Activated naive CD4-positive, alpha-beta T cell (primary cell): ENCODE results near the gene HOXD10.

ENCODE experiments used
- DNase-seq, 4 experiments: peaks; one replicate each; lab custom pipeline; 2025; lab: John Stamatoyannopoulos, UW

The HOXD10 gene

DNA sequence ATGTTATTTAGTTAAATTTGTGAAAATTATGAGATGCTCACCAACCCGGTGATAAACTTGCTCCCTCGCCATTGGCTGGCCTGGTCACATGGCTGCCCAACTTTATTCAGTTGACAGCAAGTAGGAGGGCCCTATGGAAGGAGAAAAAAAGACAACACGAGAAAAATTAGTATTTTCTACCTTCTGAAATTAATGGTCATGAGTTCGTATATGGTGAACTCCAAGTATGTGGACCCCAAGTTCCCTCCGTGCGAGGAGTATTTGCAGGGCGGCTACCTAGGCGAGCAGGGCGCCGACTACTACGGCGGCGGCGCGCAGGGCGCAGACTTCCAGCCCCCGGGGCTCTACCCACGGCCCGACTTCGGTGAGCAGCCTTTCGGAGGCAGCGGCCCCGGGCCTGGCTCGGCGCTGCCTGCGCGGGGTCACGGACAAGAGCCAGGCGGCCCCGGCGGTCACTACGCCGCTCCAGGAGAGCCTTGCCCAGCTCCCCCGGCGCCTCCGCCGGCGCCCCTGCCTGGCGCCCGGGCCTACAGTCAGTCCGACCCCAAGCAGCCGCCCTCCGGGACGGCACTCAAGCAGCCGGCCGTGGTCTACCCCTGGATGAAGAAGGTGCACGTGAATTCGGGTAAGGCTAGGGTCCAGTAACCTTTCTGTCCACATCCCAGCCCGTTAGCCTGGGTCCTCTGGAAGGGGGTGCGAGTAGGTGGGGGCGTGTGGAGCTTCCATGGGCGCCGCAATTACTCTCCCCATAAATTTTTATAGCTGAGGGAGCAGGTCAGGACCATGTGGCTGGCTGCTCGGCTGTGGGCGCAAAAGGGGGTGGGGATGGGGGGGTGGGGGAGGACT is 35.1 kb downstream of the HOXD10 start, which contains the start of gene HOXD4:
TSS of gene HOXD4 (plus strand) at position 109 of the 846 bp plus-strand sequence. CDS start at position 193, 84 bp downstream.
- no peak for DNase-seq

DNA sequence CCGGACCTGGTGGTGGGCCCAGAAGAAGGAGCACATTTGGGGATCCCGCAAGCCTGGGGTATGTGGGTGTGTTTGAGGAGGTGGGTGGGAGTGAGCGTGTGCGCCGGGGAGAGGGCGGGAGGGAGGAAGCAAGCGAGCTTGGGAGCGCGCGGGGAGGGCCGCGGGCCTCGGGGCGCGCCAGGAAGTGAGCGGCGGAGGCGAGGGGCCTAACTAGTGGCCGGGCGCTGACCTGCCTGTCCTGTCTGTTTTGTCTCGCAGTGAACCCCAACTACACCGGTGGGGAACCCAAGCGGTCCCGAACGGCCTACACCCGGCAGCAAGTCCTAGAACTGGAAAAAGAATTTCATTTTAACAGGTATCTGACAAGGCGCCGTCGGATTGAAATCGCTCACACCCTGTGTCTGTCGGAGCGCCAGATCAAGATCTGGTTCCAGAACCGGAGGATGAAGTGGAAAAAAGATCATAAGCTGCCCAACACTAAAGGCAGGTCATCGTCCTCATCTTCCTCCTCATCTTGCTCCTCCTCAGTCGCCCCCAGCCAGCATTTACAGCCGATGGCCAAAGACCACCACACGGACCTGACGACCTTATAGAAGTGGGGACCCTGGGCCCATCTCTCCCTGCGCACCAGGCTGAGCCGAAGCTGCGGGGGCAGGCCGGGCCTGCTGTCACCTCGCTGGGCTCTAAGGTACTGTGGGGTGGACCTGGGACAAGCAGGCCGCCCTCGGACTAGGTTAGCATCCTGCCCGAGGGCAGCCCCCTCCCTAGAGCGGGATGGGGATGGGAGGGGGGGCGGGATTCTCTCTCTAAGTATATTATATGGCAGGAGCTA is 36.0 kb downstream of the HOXD10 start:
- DNase-seq: no peak

DNA sequence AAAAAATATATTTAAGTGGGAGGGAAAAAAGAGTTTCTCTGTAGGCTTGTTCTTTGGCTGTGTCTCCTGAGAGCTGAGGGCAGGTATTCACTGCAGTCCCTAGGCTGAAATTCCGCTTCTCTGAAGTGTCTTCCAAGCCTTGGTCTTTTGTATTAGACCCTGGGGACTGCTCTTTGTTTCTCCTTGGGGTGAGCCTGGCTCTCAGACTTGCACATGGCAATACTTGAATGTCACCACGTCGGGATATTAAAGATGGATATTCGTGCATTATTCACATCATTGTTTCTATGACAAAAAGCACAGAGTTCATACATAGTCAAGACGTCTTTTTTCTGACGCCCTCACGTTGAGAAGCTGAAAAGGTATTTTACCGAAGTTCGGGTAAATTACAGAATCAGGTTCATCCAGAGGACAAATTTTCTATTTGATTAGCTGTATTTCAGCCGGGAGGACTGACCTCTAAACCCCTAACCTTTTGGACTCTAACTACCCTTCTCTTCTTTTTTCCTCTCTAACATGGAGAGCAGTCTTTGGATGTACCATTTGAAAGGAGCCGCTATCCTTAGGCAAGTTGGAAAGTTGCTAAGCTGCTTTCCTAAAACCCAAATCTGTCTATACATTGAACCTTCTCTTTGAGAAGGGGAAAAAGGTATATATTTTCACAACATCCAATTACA is 38.1 kb downstream of the HOXD10 start:
- DNase-seq: no peak

DNA sequence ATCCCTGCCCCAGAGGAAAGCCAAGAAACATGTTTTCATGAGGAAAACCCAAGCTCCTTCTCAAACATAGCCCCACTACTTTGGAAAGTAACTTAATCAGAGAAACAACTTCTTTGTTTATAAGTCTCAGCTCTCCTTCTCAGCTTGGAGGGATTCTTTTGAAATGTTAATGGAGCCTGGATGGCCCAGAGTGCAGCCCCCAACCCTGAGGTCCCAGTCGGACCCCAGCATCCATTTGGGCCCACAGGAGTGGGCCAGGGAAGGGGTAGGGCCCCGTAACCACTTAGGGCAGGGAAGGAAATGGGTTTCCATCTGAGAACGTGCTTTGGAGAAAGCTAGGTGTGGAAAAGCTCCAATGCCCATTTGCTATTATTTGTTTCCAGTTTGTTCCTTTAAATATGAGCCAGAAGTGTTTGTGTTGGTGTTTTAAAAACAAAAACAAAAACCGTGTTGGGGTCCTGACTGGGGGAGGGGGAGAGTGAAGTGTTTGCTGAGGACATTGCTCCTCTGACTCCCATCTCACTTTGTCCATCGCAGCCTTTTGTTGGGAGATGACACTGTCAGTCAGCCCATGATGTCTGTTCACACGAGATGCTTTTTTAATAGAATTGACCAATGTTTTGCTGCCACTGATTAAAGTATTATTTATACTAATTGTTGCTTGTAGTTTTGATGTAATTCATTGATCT is 38.9 kb downstream of the HOXD10 start:
- DNase-seq: no peak

DNA sequence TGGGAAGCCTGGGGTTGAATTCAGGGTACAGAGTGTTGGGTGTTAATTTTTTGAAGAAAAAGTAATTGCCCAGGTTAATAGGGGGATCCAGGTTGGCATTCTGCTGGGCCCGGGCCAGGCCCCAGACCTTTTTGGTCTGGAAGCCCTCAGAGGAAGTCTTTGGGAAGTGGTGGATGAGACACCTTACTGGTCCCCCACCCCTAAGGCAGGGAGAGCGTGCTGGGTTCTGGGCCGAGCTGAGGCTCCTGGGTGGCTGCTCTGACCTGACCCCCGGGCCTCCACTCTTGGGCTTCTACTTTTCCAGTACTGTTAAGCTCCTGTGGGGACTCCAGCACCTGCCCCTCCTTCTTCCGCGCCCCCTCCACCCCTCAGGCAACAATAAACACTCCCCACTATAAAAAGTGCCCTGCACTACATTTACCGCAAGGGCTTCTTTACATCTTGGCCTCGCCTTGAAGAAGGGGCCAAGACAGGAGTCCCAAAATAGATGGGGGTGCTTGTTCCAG is 39.8 kb downstream of the HOXD10 start:
- no peak for DNase-seq

DNA sequence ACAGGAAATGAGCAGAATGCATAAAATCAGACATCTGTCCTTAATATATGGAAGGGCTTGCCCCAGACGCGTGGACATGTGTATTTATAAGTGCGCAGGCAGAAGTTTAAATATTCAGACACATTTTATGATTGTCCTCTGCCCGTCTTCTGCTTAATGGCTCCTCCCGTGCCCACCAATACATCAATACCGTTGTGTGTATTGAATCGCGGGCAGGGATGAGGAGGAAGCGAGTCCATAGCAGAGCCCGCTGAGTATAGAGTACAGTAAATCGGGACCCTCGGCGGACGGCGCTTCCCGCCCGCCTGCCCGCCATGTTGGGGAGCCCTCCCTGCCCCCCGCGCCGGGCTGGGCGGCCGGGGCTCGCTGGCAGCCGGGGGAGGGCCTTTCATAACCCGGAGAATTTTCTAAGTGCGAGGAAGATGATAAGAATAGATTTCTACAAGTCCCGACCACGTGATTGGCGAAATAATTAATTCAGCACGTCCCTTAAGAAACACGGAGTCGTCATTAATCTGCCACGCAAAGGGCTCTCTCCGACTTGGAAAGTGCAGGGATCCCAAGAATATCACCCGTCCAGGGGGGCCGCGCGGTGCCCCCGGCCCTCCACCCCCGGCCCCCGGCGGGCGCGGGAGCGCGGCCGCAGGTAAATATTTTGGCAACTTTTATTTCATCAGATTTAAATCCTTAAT is 40.4 kb downstream of the HOXD10 start, which contains the start of gene HOXD3:
TSS of gene HOXD3 (plus strand) at position 501 of the 692 bp plus-strand sequence. CDS start 11,808 bp downstream, outside the sequence.
- DNase-seq: no peak

DNA sequence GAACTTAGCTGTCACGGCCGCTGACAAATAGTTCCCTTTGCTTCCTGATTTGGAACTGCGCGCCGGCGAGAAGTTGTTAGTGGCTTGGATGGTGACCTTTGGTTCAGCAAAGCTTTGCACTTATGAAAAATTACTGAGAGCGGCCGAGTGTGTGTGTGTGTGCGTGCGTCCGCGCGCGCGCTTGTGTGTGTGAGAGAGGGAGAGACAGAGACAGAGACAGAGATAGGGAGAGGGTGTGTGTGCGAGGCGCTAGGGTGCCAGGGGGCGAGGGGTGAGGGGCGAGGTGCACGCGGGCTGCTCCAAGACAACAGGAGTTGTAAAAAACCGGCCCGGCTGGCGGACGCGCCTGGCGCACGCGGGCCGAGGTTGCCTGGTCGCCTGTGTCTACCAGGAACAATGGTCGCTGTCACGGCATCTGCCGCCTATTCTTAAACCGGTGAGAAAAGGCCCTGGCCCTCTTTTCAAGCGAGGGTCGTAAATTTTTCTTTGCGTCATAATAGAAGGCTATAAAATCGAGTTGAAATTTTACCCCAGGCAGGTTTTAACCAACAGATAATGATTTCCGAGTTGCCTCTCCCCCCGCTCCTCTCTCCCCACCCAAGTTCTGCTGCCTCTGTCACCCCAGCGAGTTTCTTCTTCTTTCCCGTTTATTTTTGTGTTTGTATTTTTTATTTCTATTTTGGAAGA is 41.1 kb downstream of the HOXD10 start:
- no peak for DNase-seq

DNA sequence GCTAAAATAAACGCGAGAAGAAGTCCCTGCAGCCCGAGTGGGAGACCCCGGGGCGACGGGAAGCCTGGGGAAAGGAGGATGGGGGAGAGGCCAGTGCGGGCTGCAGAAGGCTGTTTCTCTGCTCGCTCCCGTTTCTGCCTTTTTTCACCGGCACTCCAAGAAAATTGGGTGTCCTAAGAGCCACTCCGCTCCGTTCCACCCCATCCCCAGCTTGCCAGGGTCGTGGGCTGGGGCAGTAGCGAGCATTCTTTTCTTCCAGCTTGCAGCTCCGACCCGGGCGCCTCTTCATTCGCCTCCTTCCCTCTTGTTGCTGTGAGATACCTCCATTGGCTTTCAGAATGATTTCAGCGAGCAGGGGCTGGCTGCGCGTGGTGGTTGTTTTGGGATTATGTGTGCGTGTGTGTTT is 41.6 kb downstream of the HOXD10 start:
- no peak for DNase-seq

DNA sequence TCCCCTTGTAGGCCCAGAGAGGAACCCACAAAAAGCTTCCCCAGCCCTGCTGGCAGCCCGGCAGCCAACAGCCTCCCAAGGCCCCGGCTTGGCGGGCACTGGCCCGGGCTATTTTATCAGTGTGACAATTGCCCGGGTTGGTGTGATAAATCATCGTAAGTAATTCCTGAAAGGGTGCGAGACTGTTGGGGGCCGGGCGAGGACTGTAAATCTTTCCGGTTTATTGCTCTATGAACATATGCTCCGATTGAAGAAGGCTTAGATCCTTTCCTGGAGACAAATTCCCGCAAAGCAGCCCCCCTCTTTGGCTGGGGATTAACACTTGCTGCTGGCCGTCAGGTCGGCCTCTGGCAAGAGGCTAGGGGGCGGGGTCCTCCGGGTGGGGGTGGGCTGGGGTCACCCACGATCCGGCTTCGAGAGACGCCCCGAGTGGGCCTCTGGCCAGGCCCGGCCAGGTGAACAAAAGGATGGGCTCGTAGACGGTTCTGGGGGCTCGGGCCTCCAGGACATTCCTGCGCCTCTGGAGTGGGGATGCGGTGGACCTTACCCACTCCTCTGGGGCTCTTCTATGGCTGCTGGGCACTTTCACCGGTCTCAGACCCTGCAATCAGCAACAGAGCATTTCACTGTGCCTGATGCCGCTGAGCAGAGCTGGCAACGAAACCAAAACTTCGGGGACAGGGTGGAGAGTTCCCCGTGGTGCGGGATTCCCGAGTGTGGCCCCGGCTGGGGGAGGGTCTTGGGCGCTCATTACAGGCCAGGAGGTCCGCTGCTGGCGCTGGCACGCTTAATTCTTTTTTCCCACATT is 42.5 kb downstream of the HOXD10 start:
- DNase-seq: no peak

DNA sequence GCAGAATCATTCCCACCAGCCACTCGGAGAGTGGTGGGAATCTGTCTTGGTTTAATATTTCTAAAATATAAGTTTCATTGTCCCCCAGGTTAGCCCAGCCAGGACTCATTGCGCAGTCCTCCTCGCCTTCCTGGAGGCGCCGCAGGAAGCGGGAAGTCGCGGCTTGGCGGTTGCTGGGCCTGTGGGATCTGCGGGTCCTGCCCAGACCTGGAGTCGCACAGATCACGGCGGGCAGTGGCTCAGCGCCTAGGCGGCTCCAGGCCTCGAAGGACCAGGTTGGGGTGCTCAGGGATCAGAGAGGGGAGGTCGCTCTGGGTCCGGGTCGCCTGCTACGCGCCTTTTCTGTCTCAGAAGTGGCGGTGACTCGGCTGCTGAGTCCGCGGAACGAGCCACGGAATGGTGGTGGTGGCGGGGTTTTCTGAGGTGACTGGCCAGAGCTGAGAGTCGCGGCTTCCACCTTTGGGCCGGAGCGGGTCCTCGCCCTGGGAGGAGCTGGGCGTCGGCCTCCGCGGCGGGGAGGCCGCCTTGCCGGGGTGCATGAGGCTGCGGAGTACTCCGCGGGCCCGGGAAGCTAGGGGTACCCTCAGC is 43.2 kb downstream of the HOXD10 start:
- DNase-seq: no peak

DNA sequence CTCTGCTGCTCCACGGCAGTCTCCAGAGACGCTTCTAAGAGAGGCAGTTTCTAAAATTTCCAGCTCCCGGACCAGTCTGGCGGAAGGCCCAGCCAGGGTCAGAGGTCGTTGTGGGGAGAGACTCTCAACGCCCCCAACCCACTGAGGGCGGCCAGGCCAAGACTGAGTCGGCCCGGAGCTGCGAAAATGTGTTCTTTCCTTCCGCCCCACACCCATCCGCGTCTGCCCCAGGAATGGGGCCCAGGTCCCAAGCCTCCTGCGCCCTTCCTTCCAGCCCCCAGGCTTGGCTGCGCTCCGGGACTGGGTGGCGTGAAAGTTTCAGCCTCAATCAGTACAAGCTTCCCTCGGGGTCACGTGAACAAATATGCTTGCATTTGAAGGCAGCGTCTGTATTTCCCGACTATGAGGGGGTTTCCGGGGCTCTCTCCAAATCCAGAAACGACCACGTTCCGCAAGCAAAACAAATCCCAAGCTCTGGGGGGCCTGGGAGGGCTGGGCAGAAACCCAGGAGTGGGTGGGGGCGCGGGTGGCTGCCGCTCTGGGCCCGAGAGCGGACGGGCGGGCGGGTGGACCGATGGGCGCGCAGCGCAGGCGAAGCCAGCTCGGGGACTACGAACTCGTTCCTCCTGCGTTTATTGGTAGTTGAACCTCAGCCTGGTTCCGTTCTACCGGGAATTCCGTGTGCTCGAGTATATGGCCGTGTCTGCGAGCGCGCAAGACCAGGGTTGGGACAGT is 43.8 kb downstream of the HOXD10 start:
- no peak for DNase-seq

DNA sequence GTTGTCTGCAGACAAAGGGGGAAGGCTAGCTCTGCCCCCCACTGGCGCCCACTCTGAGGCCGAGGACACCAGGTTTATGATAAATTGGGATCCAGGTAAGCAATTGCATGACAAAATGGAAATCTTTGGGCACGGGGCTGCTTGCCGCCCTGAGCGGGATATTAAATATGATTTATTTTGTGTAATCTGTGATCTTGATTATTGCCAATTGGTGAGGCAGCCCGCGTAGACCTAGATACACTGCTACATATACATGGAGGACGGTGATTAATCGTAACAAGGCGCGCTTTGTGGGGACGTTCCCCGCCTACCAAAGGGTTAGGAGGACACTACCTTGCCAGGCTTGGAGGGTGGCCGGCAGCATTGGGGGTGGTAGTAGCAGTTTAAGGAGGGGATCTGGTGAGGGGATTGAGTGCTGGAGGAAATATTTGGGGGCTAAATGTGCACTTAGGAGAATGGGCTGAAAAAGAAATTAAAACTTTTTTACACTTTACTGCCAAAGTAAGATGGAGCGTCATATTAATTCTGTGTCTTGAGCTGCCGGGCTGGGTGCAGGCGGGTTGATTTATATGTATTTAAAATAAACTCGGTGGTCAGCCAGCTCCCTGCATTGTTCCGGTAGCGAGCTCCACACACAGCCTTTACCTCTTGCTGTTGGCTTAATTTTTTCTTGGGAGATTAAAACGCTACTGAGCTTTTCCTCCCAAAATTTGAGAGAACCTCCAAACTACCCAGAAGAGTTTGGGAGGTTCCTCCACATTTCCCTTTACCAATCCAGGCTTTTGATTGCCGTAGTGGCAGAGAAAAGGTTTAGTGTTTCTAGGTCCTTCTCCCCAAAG is 44.6 kb downstream of the HOXD10 start:
- DNase-seq: no peak

DNA sequence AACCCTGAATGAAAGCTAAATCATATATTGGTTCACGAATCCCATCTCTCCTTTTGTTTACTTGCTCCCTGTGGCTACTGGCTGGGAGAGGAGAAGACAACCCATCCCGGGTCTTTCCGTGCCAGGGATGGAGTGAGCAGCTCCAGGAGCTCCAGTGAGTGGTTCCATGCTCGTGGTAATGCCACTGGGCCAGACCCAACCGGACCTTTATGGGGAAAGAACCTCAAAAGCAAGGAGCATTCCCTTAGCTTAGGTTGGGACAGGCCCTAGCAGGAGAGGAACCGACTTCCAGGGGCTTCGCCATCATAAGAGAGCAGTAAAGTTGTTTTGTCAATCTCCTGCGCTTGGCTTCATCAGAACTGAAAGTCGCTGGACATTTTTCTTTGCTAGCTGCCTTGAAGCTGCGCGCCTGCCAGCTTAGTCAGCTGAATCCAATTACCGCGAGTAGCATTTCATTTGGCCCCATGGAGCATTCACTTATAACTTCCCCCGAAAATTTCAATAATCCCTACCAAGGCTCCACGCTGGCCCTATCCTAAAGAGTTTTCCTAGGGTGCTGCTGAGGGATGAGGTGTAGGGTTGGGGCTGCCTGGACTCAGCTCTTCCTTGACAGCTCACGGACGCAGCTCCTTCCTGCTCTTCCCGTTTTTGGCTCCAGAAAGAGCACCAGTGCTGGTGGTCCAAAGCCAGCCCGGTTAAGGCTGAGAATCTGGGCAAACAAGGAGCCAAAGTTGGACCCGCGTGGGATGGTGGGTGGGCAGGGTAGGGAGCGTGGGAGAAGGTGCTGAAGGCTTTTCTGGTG is 45.4 kb downstream of the HOXD10 start:
- no peak for DNase-seq

DNA sequence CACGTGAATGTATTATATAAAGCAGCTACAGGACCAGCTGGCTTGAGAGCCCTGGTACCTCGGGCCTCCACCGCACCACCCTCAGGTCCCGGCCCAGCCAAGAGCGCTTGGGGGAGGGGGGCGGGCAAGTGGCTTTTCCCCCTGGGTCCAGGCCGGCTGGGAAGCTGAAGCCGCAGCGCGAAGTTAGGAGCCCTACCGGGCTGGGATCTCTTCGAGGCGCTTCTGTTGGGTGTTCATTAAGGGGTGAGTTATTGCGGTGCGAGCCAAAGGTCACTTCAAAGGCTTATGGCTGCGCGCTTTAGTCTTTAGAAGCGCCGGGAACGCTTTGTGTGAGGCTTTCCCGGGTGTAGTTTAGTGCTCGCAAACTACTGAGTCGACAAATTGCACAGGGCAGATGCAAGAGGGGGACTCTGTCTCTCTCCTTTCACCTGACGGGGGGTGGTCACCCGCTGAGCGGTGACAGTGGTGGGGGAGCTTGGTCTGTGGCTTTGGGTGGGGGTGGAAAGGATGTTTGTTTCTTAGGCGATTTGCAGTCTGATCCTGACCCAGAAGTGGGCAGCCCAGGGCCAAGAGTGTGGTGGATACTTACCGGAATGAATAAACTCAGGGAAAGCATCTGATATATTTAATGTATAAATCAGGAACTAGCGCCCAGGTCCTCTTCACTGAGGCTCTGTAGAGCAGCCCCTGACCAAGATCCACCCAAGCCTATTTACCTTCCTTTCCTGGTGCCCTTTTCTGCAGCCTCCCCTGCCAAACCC is 46.5 kb downstream of the HOXD10 start:
- DNase-seq: no peak

DNA sequence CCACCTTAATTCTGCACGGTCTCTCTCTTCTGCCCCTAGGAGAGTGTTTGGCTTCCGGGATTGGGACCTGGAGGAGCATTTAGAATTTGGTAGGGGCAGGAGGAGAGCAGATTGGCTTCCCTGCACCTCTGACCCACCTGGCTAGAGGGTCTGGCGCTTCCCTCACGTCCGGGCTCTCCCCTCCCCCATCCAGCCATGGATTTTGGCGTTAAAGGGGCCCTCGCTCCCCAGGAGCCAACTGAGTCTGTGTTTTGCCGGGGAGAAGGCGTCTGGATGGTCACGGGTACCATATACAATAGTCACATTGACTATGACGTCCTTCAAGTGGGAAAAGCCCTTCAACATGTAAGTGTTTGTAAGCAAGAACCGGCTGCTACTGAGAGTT is 47.1 kb downstream of the HOXD10 start:
- no peak for DNase-seq

DNA sequence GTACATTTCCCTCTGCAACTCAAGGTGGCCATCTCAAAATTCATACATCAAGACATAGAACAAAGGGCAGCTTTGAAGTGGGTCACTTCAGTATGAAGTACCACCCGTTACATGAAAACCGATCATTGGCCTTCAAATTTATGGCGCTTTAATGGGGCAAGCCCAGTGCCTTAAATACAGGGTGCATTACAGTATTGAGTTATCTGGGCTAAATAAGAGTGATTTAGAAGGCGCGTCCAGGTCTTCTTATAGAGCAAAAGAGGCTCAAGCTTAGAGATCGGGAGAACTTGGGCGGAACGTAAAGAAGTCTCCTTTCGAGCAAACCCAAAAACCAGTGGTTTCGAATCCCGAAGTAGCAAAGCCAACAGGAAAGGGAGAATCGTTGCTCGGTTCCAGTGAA is 47.6 kb downstream of the HOXD10 start:
- DNase-seq: no peak
